Stimulated activated CD4-positive, alpha-beta T cell treated with anti-CD3 and anti-CD28 coated beads, Interleukin-4, amount 100 ng/mL, for 1 hour (primary cell): Measurements from ENCODE around the gene CEP78.

Source experiments
- DNase-seq: peaks from one replicate; pipeline ENCODE4 v3.0.0-alpha.2; 2020

The CEP78 gene

DNA sequence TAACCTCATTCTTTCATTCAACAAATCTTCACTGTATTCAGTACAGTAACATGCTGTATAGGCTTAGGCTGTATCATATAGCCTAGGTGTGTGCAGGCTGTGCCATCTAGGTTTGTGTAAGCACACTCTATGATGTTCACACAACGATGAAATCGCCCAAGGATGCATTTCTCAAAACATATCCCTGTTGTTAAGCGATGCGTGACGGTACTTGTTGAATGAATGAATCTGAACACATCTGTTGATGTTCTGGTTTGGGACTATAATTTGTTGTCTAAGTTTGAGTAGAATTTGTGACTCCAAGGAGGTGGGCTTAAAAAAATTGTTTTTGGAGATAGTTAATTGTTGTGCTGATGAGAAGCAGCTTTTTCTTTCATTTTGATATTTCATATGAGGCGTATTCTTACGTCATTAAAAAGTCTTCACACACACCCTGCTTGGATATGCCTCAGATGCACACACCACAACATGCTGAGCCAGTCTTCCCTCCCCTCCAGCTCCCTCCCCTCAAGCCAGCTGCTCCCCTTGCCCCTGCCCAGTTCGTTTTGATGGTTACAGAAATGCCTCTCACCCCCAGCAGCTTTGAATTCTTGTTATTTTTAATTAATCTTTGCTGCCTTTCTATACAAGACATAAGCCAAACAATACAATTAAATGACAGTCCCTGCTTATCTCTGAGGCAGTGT is 55.5 kb downstream of the CEP78 start:
- no peak for DNase-seq

DNA sequence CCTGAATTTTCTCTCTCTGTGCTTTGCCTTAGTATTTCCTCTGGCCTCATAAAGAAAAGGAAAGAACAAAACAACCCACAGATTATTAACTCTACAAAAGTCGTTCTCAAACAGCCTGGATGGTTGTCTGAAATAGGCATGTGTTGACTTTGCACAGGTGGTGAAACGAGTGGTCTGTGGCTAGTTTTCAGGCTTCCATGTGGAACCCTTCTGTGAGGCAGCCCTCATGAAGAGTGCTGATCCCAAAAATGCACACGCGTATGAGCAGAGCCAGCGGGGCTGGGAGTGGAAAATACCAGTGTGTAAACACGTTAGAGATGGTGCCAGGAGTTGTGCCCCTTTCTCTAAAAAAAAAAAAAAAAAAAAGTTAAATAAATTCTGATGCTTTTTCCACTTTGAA is 56.2 kb downstream of the CEP78 start:
- DNase-seq = no peak

DNA sequence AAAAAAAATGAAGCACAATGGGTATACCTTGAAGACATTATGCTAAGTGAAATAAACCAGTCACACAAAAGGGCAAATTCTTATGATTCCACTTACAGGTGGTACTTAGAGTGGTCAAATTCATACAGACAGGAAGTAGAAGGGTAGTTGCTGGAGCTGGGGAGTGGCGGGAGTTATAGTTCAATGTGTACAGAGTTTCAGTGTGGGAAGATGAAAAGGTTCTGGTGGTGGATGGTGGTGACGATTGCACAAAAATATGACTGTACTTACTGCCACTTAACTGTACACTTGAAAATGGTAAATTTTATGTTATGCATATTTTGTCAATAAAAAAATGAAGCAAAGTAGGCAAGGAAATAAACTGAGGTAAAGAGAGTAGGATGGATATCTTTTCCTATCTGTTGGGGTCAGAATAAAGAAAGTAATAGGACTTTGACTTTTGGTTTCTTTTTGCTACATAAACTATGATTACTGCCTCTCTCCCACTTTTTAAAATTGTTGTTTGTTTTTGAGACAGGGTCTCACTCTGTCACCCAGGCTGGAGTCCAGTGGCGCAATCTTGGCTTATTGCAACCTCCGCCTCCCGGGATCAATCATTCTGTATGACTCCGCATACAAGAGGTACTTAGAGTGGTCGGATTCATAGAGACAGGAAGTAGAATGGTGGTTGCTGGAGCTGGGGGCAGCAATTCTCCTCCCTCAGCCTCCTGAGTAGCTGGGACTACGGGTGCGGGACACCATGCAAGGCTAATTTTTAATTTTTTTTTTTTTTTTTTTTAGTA is 57.0 kb downstream of the CEP78 start:
- DNase-seq = no peak

DNA sequence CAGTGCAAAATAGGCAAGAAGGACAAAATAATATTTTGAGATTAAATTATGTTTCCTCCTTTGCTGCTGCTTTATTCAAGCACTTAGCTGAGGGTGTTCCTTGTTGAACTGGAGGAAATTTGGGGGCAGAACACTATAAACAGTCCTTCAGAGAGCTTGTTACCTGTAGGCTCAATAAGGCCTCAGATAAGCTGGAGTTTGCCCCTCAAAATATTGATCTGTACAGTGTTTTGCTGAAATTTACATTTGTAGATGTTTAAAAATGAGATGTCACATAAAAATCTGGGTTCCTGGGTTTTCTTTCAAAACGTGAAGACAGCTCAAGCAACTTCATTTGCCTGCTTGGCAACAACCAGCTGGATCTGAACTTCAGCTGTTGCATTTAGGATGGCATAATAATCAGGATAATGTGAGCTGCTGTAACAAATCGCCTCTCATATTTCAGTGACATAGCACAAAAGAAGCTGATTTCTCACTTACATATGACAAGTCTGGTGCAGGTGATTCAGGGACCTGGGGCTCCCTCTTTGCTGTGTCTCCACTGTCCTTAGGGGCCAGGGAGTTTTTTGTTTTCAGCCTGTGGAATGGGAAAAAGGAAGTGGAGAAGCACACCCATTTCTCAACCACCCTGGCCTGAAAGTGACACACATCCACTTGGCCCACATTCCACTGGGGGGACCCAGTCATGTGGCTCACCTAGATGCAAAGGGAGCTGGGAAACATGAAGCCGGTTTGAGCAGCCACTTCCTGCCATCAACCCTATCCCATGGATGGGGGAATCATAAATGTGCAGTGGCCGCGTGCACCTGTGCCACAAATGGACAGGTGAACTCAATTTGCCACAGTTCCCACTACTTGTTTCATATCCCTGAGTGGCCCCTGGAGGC is 58.7 kb downstream of the CEP78 start:
- DNase-seq = no peak

DNA sequence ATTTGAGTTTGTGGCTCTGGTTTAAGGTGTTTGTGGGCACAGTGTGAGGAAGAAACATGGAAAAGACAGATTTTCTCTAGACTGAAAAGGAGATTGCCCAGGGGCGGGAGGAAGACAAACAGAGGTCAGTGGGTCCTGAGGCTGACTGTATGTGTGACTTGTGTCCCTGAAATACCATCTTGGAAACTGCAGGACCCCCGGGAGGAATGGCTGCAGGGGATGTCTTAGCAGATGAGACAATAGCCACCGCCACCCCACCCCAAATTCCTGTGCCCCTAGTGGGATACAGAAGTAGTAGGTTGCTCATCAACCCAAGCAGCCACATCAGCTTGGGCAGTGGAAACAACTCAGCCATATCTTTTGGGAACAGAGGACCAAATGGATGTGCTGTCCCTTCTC is 59.3 kb downstream of the CEP78 start:
- no peak for DNase-seq

DNA sequence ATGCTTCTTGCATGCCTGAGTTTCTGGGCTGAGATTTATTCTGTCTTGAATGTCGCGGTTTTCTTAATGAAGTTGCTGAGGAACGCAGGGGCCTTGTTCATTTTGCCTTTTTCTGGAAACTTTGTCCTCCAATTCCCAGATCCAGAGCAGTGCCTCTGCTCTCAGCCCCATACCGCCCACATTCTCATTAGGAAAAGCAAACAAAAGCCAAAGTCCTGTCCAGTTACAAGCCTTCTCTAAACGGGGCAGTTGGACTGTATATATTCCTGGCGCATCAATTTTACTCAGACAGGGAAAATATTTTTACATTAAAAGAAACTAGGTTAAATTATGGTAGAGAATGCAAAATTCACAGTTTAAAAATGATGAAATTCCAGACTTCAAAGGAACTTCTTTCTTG is 59.9 kb downstream of the CEP78 start:
- no peak for DNase-seq

DNA sequence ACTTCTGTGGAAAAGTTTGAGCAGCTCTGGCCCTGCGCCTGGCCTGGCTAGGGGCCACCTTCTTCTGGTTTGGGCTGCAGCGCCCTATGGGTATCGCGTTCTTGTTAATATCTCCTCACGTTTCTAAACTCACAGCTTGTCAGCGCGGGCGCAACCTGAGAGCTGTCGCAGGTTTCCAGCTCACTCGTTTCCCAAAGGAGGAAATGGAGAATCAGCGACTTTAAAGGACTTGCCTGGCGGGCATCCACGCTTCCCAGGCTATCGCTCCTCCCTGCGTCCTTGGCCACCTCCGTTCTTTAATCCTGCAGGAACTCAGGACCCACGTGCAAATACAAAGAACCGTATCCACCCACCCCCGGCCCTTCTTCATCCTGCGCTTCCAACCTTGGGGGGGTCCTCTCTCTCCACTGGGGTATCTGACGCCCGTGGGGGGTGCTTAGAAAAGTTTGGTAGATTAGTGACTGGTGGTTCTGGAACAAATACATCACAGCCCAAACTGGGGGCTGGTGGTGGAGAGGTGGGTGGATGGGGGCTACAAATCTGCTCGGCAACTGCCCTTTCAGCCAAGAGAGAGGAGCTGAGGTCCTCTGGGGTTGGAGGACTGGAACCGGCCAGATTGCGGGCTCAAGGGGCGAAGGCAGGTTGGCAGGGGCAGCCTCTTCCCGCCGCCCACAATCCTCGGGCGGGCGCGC is 60.5 kb downstream of the CEP78 start:
- peak; percentile 28 for DNase-seq

DNA sequence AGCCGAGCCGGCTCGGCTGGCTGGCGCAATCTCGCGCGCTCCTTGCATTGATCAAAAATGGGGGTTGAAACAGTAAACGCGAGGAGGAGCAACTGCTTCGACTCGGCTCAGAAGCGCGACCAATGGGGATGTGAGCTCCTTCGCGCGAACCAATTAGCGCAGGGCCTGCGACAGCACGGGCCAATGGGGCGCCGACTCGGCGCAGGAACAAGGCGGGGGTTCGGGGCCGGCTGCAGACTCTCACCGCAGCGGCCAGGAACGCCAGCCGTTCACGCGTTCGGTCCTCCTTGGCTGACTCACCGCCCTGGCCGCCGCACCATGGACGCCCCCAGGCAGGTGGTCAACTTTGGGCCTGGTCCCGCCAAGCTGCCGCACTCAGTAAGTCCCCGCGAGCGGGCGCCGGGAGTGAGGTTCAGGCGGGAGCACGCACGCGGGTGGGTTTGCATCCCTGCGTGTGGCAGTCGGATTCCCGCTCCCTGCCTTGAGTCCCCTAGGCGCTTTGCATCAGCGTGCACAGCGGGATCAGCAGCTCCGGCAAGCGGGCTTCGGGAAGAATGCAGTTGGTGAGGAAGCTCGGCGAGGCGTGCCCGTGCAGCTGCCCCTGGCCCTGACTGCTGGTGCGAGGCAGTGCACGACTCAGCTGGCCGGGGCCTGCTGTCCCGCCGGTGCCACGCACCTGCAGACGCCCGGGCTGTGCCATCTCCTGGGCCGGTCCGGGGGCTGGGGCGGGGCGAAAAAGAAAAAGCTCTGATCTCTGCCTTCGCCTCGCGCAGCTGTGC is 61.2 kb downstream of the CEP78 start, which contains the start of gene PSAT1:
PSAT1 (plus strand) TSS at position 233 of the 779 bp plus-strand sequence; CDS start at position 319, 86 bp downstream.
- DNase-seq = peak; percentile 90

DNA sequence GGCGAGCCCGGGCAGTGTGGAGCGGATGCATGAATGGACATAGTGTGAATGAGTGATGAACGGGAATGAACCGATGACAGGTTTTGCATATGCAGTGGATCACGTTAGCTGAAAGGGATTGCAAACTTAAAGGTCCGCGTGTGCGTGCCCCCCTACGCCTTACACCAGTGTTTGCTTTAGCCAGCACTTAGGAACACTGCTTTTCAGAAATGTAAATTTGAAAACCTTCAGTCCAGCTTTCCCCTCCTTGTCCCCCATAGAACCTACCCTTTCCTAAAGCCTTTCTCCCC is 61.7 kb downstream of the CEP78 start:
- DNase-seq = no peak

DNA sequence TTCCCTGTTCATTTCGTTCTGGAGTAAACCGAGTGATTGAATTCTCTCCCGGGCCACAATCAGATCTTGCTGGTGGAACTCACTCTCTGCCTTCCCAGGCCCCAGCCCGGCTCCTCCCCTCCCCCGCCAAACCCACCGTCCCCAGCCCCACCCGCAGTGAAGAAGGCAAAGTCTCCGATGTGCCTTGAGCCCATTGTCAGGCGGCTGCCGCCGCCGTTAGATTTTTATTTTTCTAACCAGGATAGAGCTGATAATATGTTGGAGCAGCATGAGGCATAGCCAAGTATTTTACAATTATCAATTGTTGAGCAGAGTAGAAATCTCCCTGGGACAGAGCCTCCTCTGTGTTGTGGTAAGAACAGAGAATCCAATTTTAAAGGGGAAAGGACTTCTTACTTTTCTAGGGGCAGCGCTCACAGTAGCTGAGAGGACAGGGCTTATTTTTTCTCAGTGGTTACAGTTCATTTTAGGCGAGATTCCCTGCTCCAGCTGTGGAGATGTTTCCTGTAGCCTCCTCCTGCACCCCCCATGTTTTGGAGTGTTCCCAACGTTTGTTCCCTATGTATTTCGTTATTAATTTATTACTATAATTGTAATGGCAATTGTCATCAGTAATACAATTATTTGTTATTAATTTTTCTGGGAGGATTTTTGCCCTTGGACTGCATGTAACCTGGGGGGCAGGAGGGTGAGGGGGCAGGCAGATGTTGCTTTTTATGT is 62.3 kb downstream of the CEP78 start:
- peak; percentile 36 for DNase-seq

DNA sequence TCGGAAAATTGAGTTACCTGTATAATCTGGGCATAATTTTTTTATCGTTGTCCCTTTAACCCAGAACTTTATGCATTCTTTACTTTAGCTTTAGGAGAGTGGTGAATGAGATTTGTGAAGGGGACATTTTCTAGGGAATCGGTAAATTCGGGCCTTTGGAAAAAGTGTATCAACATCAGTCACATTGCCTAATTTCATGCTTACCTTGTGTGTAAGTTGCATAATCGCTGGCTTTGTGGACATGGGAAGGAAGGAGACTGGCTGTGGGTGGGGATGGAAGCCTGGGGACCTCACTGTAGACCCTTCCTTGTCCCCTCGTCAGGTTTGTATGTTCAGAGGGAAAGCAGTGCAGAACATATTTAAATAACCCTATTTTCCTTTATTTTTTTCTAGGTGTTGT is 64.3 kb downstream of the CEP78 start:
- DNase-seq = no peak

DNA sequence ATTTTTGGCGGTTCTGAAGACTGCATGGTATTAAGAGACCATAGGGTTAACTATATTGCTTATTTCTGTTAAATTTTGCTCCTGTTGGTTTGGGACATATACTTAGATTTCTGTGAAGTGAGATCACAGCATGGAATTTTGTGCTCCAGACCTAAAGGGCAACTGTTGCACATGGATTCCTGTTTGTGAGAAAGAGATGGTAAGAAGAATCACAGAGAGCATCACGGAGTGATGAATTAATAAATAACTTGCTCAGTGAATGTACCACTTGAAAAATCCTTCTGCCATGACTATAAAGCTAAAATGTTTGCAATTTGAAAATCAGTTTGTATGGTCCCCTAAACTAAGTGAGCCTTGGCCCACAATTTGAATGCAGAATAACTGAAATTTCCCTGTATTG is 65.6 kb downstream of the CEP78 start:
- no peak for DNase-seq

DNA sequence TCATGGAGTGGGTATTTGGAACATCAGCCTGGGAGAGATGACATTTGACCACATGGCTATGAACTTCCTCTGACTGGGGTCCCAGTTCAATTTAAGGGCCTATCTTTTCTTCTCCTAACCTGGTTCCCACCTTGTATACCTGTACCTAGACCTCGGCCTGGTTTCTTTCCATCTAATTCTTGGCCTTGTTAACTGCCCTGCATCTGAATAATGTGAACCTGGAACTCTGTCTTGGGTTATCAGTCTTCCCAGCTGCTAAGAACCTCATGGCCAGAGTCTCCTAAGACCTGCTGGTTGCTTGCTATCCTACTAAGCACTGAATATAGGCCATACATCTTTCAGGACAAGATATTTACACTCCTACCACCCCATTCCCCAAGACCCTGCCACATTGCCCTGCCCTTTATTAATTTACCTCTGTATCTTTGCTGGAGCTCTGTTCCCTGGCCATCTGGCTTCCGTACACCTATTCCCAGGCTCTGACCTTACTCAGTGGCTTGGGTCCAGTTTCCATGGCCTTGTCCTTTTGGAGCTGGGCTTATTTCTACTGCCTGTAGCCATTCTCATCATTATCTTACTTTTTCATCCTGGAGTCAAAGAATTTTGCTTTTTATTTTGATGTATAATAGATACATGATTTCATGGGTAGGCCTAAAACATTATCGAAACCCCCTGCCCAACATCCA is 67.6 kb downstream of the CEP78 start:
- no peak for DNase-seq

DNA sequence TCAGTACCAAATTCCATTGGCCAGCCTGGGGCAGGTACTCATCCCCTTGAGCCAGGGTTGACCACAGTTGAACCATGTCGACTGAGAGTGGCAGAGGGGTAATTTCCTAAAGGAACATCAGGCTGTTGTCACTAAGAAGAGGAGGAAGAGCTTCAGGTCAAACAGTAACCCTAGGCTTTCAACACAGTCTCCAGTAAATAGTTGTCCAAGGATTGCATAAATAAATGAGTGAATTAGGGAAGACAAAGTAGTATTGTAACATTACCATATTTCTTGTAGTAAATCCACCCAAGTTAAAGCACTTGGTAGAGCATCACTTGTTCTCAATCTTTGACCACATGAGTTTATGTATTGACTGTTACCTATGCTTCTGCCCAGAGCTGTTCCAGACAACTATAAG is 68.5 kb downstream of the CEP78 start:
- no peak for DNase-seq

DNA sequence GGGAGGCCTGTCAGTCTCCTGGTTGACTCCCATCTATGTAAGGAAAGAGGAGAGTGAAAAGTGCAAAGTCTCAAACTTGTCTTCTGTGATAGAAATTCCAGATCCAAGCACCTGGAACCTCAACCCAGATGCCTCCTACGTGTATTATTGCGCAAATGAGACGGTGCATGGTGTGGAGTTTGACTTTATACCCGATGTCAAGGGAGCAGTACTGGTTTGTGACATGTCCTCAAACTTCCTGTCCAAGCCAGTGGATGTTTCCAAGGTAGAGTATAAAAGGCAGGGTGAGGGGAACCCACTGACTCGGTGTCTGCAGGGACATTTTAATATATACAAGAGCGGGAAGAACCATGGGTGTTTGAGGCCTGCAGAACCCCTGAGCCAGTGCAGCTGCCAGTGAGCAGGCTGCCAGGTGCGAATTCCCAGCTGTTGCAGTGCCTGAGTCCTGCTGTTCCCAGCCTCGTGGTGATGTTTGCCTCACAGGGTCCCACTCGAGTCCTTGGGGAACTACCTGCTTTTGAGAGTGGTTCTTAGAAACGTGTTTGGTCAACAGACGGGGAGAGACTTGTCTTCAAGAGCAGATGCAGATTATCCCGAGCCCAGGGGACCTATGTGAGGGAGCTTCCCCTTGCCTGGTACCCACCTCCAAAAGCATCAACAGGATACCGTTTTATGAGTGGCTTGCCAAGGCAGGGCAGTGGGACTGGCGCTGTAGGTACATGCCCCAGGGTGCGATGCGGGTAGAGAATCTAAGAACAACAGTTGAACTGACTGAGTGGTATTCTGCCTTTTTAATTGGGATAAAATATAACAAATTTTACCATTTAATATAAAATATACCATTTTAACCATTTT is 70.6 kb downstream of the CEP78 start:
- DNase-seq = no peak

DNA sequence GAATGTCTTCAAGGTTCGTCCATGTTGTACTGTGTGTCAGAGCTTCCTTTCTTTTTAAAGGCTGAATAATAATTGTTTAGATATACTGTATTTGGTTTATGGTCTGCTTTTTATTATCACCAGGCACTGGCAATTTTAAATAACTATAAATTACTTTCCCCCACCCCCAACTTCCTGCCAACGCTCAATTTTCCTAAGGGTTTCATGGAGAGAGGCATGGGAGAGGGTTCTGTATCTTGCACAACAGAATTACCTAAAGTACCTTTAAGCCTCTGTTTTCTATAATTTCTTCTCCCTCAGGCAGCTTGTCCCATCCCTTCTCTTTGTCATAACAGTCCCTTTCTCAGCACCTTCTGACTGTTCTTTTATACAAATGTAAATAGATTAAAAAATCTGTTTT is 71.5 kb downstream of the CEP78 start:
- no peak for DNase-seq

DNA sequence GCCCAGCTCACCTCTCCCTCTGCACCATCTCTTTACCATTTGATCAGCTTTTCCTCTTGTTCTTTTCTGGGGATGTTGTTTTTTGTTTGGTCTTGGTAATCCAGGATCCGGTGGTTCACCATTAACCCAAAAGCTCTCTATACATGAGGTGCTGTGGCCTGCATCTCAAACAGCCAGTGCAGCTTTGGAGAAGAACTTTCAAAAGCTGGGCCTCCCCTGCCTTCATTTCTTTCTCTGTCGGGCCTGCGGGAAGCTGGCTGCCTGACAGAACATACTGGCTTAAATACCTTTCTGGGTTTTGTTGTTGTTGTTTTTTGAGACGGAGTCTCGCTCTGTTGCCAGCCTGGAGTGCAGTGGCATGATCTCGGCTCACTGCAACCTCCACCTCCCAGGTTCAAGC is 73.2 kb downstream of the CEP78 start:
- DNase-seq = no peak

DNA sequence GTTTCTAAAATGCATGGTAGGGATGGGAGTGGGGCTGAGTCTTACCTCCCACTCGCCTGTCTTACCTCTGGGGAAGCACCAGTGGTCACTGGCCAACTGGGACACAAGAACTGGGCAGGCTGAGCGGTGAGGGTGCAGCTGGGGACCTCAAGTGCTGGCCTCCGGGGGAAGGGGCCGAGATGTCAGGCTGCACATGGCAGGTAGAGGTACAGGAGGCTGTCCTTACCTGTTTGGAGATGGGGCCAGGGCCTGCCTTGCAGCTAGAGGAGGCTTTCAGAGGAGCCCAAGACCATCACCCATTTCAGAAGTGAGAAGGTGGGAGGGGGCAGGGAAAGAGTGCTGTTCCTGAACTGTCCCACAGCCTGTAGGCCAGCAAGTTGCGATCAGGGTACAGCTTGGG is 75.2 kb downstream of the CEP78 start:
- no peak for DNase-seq

DNA sequence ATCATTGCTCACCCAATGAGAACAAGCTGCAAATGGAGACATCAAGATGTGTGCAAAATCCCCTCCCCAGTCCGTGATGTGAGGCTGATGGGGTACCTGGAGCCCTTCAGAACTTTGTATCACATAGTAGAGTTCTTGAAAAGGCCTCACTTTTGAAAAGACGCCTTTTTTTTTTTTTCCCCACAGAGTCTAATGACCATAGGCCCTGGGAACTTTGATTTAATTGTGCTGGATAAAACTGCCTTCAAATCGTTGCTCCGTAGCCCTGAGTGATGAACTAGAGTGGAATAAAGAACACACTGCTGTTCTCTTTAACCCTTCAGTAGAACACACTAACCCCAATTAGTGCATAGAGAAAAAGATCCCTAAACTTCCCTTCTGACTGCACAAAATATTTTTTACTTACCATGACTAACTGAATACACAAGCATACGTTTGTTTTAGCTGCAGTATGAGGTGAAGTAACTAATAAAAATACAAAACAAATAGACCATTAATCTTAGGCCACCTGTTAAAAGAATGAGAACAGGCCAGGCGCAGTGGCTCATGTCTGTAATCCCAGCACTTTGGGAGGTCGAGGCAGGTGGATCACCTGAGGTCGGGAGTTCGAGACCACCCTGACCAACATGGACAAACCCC is 76.1 kb downstream of the CEP78 start:
- DNase-seq = no peak

DNA sequence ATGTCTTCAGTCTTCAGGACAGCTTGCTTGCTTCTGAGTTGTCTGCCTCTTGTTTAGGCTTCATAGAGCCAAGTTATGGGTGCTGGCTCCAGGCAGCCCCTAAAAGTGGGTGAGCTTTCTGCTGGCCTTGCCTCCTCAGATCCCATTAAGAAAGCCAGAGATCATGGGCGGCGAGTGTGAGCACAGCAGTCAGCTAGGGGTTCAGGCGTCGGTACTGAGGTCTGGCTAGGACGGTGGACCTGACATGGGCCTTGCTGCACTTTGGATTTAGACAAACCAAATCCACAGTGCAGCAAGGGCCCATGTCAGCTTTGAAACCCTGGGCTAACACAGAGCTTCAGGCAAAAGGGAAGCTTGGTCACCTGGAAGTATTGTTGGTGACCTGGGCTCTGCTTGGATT is 78.7 kb downstream of the CEP78 start:
- no peak for DNase-seq
